HG02840 (cell line): ENCODE results near the gene OR2B2.
A peak's percentile ranks its signal among the peaks of the same experiment; 100 is the strongest.

Experiments used
- ATAC-seq: cut with Tn5 transposase; IDR thresholded peaks from one replicate; pipeline ENCODE4 v1.9.1; 2021; ENCODE audit warnings: mild to moderate bottlenecking, moderate library complexity, moderate number of reproducible peaks; ENCODE audit not compliant: unreplicated experiment, low FRiP score

OR2B2 gene

DNA sequence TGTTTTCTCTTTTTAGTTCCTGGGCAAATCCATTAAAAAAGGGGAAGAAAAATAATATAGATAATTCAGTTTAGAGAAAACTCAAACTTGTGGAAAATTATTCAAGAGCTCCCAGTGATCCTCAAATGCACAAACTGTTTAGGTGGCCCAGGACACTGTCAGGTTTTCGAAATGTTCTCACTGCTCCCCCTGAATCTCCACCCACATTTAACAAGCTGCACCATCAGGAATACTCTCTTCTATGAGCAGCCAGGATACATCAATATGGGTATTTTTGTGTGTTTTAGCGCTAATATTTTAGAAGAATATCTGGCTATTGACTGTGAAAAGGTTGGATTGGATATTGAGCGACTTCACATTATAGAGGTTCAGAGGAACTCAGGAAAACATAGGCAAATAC, 43.9 kb downstream of the OR2B2 start:
- no peak for ATAC-seq

DNA sequence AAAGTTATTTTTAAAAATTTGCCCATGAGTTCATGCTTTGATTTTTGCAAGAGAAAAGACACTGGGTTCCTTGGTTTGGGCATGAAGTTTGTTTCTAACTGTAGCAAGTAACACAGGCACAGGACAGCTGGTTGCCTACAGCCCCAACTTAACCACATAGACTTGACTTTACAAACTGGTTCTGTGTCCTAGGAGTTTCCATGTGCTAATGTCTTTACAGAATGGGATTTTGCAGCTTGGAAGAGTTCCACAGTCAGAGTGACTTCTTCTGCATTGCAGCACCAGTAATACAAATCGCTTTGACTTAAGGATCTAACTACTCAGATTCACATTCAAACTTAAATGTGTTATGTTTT, 44.3 kb downstream of the OR2B2 start:
- no peak for ATAC-seq

DNA sequence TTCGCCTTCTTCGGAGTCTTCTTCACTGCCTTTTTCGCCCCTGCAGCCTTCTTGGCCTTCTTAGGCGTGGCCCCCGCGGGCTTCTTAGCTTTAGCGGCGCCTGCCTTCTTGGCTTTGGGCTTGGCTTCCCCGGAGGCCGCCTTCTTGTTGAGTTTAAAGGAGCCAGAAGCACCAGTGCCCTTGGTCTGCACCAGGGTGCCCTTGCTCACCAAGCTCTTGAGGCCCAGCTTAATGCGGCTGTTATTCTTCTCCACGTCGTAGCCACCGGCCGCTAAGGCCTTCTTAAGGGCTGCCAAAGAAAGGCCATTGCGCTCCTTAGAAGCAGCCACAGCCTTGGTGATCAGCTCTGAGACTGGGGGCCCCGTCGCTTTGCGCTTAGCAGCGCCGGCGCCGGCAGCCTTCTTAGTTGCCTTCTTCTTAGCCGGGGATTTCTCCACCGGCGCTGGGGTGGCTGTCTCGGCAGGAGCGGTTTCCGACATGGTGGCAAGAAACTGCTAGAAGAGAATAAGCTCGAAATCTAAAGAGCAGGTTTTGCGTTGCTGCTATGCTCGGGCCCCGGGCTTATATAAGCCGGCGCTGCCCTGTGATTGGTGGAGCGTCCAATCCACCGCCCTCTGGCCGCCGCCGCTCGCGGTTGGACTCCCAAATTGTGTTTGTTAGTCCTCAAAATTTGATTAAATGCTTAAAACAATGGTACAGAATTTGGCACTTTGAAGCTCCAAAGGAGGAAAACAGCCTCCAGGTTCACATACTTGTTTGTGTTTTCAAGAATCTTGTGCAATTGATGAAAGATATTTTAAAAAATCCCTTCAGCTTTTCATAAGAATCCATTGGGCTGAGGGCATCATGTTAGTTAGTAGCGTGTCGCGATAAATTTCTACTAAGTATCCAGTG, 44.9 kb downstream of the OR2B2 start:
- ATAC-seq, result no peak

DNA sequence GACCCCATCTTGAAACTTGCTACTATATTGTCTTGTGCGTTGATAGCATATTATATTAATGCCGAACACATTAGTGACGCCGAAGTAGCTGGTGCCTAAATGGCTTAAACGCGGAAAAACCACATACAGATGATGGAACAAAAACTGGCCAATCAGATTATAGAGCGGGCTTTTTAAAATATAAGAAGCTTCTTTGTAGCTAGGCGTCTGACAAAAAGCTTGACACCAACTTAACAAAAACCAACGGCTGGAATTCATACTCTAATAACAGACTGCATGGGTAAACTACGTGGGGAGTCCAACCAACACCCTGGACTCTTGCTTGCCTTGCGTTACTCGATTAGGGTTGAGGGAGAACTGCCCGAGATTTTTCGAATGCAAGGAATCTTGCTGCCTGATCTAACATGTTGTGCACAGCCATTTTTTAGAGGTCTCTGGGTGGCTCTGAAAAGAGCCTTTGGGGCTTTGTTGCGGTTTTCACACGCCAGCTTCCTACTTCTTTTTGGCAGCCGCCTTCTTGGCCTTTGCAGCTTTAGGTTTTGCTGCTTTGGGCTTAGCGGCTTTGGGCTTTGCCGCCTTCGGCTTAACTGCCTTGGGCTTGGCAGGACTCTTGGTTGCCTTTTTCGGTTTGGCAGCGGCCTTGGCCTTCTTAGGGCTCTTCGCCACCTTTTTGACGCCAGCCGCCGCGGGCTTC, 45.7 kb downstream of the OR2B2 start:
- ATAC-seq, result no peak

DNA sequence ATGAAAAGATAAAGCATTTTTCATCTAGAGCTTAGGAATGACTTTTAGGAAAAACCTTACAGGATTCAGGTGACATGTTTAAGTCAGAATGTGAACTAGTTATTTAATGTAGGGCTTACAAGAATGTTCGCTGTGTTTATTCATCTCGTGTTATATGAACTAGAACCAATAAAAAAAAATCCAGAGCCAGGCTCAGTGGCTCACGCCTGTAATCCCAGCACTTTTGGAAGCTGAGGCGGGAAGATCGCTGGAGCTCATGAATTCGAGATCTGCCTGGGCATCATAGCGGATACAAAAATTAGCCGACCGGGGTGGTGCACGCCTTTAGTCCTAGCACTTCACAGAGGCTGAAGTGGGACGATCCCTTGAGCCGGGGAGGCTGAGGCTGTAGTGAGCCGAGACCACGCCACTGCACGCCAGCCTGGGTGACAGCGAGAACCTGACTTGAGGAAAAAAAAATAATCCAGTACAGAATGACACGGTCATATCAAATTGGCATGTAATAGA, 46.3 kb downstream of the OR2B2 start:
- no peak for ATAC-seq

DNA sequence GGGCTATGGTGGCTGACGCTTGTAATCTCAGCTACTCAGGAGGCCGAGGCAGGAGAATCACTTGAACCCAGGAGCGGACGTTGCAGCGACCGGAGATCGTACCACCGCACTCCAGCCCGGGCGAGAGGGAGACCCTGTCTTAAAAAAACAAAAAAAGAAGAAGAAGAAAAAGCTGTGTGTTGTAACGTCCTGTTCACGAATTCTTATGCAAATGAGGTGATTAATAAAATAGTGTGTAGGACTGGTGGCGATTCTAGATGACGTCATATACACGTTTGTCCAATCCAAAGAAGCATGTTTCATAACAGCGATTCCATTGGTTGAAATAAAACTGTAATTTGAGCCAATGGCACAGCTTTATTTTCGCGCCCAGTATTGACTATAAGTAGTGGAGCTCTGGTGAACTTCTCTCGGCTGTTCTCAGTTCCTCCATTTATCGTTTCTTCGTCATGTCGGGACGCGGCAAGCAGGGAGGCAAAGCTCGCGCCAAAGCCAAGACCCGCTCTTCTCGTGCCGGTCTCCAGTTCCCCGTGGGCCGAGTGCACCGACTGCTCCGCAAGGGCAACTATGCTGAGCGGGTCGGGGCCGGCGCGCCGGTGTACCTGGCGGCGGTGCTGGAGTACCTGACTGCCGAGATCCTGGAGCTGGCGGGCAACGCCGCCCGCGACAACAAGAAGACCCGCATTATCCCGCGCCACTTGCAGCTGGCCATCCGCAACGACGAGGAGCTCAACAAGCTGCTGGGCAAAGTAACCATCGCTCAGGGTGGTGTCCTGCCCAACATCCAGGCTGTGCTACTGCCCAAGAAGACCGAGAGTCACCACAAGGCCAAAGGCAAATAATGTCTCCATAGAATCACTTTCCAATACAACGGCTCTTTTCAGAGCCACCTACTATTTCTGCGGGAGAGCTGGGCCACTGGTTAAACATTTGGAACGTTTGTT, 47.0 kb downstream of the OR2B2 start:
- peak; percentile 64 for ATAC-seq

DNA sequence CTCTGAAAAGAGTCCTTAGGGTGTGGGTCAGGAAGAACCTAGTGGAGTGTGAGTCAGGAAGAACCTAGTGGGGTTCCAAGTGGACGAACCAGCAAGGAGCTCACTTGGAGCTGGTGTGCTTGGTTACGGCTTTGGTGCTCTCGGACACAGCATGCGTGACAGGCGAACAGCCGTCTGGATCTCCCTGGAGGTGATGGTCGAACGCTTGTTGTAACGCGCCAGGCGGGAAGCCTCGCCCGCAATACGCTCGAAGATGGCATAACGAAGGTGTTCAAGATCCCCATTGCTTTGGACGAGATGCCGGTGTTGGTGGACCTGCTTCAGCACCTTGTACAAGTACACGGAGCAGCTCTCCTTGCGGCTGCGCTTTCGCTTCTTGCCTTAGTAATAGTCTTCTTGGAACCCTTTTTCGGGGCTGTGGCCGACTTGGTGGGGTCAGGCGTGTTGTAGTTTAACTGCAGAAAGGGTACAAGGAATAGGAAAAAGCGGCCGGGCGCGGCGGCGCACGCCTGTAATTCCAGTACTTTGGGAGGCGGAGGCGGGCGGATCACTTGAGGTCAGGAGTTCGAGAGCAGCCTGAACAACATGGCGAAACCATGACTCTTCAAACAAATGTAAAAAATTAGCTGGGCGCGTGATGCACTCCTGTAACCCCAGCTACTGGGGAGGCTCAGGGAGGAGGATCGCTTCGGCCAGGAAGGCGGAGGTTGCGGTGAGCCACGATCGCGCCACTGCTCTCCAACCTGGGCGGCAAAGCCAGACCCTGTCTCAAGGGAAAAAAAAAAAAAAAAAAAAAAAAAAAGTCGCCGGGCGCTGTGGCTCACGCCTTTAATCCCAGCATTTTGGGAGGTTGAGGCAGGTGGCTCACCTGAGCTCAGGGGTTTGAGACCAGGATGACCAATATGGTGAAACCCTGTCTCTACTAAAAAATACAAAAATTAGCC, 48.0 kb downstream of the OR2B2 start:
- no peak for ATAC-seq

DNA sequence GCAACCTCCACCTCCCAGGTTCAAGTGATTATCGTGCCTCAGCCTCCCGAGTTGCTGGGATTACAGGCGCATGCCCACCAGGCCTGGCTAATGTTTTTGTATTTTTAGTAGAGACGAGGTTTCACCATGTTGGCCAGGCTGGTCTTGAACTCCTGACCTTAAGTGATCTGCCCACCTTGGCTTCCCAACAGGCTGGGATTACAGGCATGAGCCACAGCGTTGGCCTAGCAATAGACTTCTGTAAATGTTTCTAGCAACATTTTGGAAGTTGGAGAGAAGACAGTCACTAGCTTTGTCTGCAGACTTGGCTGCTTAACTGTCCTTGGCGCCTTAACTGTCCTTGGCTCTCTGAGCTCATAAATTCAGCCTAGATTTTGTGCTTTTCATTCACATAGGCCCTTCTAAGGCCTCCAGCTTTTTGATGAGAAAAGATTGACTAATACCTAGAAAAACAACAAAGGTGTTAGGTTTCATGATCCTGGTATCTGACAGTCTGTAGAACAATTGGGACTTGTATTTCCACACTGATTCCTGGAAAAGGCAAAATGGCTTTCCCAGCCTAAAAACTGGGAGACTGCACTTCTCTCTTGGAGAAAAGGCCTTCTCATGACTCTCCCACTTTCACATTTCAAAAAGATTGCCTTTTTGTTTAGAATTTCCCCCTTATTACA, 49.7 kb downstream of the OR2B2 start:
- ATAC-seq, result no peak

DNA sequence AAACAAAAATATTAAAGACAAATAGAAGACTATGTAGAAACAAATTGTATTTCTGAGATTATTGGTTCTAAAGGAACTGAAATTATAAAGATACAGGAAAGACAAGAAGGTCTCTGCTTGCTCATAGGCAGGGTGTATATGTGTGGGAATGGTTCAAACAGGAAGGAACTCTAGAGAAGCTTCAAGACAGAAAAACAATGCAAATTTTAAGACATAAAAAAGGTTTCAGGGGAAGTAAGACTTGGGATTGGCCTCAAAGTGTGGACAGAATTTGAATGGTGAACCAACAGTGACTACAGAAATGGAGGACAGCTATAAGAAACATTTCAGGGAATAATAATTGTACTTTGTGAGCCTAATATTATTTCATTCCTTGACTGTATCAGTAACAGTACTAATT, 50.3 kb downstream of the OR2B2 start:
- no peak for ATAC-seq

DNA sequence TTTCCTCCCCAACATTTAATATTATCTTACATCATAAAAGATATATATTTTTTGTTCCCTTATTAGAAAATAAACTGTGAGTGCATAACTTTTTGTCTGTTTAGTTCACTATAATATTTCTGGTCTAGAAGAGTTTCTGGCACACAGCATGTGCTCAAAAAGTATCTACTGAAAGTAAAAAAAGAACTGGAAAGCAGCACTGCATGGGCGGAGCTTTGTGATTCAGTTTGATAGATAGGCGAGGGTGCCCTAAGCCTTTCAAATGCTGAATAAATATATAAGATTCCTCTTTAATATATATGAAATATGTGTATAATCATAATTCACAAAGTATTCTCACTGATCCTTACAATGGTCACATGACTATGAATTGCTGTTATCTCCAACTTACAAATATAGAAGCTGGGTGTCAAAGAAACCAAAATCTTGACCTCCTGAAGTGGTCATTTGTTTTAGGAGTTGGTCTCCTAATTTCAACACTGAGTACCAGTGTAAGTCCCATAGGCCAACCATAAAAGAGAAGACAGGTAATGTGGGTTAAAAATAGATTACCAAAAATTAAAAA, 50.8 kb downstream of the OR2B2 start:
- ATAC-seq, result no peak
